Mammary epithelial cell (primary cell): Measurements from ENCODE around the gene OLFML2B.

ENCODE experiments used
- EZH2 ChIP-seq: IDR thresholded peaks from 2 replicates; pipeline ENCODE4 v1.6.1; 2012; ENCODE audit warnings: low read length, inconsistent platforms, borderline replicate concordance
- TF ChIP-seq, protein P1 (sequence below), 2 donors: IDR thresholded peaks in 1 of 2; conservative IDR thresholded peaks in 1 of 2; 2 replicates each; pipeline ENCODE4 v1.5.1; 2011 to 2012; ENCODE audit warnings: inconsistent platforms in 2 of 2, low read length in 2 of 2, mild to moderate bottlenecking in 2 of 2, control low read depth in 1 of 2, low read depth in 1 of 2; ENCODE audit not compliant: insufficient read depth in 1 of 2; ENCODE audit errors: extremely low read depth in 1 of 2

GRCh38 chr1:161986328-161986727 lies 37.3 kb downstream of the OLFML2B start:
- TF ChIP-seq, protein P1, sequence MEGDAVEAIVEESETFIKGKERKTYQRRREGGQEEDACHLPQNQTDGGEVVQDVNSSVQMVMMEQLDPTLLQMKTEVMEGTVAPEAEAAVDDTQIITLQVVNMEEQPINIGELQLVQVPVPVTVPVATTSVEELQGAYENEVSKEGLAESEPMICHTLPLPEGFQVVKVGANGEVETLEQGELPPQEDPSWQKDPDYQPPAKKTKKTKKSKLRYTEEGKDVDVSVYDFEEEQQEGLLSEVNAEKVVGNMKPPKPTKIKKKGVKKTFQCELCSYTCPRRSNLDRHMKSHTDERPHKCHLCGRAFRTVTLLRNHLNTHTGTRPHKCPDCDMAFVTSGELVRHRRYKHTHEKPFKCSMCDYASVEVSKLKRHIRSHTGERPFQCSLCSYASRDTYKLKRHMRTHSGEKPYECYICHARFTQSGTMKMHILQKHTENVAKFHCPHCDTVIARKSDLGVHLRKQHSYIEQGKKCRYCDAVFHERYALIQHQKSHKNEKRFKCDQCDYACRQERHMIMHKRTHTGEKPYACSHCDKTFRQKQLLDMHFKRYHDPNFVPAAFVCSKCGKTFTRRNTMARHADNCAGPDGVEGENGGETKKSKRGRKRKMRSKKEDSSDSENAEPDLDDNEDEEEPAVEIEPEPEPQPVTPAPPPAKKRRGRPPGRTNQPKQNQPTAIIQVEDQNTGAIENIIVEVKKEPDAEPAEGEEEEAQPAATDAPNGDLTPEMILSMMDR (conservative IDR thresholded peaks at IDR 0.05 in 1 of 2, IDR thresholded peaks at IDR 0.05 in 1 of 2; ENCODE audit: extremely low read depth in 1 of 2, insufficient read depth in 1 of 2, low read depth in 1 of 2, low read length in 2 of 2) = no peak
- TF ChIP-seq EZH2 = no peak
